Stimulated activated CD8-positive, alpha-beta memory T cell treated with anti-CD3 and anti-CD28 coated beads, Interleukin-12 subunit alpha, Interleukin-12 subunit beta, amount 100 ng/mL, for 24 hours (primary cell): ENCODE data around the gene POU3F4.

Experiments used
- DNase-seq: peaks from one replicate; pipeline ENCODE4 v3.0.0-alpha.2; 2020; ENCODE audit errors: extremely low read depth

Gene POU3F4

DNA sequence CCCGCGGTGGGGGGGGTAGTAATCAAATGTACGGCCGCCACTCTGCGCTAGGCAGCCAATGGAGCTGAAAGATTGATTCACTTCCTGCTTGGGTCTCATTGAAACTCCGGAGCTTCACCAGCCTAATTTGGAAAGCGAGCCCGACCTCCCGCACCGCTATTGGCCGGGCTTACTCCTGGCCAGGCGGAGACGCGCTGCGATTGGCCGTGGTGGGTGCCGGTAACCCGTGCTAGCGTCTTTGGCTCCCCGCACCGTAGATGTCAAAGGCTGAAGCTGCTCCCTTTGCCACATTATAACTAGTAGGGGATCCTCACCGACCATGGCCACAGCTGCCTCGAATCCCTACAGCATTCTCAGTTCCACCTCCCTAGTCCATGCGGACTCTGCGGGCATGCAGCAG lies at the start of gene POU3F4:
TSS of gene POU3F4 (plus strand) at position 285 of the 400 bp plus-strand sequence. CDS start at position 320, 35 bp downstream.
- DNase-seq, result no peak

DNA sequence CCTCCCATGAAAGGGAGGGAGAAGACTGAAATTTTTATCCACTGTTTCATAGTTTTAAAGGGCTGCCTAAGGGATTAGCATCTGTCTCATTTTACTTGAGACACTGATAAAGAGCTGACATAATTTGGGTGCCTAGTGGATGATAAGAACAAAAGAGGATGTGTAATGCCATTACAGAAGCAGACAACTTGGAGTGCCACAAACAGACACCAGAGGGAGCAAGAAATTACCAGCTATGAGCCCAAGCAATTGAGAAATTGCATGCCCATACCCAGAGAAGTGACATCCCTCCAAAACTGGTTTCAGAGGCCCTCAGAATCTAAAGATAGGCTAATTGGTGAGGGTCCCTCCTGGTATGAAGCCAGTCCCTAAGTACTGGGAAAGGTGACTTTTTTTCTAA lies 38.5 kb upstream of the POU3F4 start:
- DNase-seq, result no peak

DNA sequence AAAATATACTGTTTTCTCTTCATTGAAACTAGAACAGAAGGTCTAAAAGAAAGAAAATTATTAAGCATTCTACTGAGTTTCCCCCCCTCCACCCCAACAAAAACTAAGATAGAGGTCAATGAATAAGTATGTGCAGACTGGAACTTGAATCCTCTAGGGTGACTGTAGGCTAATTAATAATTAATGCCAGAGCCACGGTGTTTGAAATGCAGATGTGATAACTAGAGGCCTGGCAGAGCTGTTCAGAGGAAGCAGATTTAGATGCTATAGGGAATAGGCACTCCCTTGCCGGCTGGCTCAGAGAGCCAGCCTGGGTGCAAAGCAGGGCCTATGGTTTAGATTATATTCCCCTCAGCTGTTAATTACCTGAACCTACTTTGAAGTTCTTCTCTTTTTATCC lies 12.2 kb upstream of the POU3F4 start:
- no peak for DNase-seq

DNA sequence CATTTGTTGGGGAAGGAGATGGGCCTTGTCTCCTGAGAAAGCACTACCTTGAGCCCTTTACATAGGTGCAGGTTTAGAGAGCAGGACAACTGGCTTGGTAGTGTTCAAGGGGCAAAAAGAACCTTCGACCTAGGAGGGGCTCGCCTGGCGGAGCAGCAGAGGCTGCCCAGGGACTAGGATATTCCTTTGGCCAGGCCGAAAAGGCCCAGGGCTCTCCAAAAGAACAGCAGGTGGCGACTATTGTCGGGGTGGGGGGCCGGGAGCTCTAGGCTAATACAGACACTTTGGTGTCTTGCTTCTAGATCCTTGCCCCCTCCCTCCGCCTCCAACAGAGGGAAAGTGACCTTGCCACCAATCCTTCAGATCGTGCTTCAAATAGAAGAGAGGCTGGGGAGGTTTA lies 7.1 kb upstream of the POU3F4 start:
- no peak for DNase-seq

DNA sequence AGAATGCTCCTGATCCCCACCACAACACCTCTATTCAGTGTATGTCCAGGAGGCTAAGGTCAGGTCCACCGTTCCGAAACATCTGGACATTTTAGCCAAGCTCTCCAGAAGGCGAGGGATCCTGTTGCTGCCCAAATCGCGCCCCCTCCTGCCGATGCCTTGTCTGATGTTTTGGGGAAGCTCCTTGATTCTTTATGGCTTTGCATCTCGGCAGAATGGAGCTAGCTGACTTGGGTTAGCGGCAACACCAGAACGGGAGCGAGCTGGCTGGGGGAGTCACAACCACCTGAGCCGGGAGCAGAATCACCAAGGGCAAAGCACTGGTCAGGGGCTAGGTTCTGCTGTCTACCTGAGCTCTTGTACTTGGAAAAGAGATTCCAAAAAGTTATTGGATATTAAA lies 6.6 kb upstream of the POU3F4 start:
- DNase-seq, result no peak

DNA sequence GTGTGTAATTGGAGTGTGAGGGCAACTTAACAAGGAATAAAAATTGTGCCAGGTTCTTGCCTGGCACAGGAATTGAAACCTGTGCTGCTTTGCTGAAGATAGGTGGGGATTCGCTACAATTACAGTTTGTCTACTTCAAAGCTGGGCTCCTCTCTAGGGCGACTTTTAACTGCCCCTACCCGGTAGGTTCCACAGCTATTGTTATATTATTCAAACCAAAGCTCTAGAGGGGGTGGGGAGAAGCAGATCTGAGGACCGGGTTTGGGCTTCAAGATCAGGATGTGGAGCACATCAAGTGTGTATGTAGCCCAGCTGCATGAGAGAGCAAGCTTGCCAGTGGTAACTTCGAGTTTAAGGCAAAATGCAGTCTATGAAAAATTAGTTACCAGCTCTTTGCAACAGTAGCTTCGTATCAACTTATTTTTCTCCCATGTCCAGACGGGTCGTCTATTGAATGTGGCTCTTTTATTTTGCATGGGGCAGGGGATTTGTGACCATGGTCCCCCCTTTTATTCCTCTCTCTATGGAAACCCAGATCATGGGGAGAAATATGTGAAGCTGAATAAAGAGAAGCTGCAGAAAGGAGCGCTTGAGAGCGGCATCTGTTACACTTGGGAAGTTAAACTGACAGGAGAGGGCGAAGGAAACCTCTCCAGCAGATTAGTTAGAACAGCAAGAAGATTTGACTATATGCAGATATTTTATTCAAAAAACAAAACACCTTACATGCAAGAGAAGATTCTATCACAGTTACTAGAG lies 3.2 kb upstream of the POU3F4 start:
- no peak for DNase-seq

DNA sequence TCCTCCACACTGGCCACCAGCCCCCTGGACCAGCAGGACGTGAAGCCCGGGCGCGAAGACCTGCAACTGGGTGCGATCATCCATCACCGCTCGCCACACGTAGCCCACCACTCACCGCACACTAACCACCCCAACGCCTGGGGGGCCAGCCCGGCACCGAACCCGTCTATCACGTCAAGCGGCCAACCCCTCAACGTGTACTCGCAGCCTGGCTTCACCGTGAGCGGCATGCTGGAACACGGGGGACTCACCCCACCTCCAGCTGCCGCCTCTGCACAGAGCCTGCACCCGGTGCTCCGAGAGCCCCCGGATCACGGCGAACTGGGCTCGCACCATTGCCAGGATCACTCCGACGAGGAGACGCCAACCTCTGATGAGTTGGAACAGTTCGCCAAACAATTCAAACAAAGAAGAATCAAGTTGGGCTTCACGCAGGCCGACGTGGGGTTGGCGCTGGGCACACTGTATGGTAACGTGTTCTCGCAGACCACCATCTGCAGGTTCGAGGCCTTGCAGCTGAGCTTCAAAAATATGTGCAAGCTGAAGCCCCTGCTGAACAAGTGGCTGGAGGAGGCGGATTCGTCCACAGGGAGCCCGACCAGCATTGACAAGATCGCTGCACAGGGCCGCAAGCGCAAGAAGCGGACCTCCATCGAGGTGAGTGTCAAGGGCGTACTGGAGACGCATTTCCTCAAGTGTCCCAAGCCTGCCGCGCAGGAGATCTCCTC lies 600 bp downstream of the POU3F4 start:
- DNase-seq, result no peak

DNA sequence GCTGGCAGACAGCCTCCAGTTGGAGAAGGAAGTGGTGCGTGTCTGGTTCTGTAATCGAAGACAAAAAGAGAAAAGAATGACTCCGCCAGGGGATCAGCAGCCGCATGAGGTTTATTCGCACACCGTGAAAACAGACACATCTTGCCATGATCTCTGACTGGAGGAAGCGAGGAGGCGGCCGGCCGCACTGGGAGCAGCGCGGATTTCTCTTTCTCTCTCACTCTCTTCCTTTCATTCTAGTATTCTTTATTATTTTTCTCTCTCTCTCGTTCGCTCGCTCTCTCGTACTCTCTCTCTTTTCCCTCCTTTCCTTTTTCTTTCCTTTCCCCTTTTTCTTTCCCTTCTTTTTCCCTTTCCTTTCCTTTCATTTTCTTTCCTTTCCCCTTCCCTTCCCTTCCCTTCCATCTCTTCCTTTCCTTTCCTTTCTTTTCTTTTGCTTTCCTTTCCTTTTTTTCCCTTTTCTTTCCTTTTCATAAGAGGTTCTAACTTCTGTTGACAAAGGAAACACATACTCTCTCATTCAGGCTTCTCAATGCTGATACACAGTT lies 1.2 kb downstream of the POU3F4 start:
- no peak for DNase-seq

DNA sequence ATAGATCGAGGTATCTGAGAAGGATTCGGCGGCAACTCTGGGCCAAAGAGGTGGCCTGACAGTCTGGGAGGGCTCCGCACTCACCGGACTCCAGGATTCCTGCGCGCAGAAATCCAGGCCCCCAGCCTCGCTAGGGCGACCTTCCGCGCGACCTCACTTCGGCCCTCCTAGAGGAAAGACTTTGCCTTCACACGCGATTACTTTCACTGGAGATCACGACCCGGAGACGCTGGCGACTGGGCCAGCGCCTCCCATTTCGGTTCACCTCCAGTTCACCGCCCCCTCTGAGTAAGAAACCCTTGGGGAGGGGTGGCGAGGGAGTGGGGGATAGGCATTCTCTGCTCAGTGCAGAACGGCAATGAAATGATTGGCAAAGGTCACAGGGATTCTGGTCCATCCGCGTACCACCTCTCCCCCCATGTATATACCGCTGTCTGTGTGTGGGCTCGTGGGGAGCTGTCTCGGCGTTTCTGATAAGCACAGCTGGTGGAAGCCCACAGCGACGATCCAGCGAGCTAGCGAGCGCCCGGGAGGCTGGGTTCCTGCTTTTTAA lies 2.5 kb downstream of the POU3F4 start:
- DNase-seq, result no peak

DNA sequence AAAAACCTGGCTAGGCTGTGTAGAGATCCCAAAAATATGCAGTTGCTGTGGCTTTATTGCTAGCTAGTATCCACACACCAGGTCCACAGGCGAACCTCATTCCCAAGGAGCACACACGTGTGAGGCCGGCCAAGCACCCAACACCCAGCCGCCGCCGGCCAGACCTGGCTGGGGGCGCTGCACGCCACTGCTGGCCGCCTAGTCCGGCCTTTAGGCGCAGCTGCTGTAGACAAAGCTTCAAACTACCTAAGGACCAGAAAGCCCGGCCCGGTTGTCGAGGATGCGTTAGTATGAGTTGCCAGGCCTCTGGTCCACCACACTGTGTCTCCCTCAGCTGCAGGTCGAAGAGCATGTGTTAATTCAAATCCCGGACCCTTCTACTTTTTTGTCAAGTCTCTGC lies 3.1 kb downstream of the POU3F4 start:
- DNase-seq, result no peak

DNA sequence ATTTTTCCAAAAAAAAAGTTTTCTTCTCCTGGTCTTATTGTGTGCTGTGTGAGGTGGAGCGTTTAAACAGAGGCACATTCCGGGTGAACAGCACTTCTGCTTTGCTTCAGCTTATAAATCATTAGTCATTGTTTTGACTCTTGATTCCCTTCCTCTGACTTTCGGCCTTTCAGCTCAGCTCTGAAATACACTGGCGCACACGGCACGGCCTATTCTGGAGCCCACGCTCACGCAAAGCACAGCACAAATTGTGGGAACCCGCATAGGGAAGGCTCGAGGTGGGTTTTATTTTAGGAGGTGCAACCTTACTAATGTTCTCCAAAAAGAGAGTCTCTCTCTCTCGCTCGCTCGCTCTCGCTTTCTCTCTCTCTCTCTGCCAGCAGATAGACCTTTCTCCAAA lies 4.0 kb downstream of the POU3F4 start:
- DNase-seq, result no peak

DNA sequence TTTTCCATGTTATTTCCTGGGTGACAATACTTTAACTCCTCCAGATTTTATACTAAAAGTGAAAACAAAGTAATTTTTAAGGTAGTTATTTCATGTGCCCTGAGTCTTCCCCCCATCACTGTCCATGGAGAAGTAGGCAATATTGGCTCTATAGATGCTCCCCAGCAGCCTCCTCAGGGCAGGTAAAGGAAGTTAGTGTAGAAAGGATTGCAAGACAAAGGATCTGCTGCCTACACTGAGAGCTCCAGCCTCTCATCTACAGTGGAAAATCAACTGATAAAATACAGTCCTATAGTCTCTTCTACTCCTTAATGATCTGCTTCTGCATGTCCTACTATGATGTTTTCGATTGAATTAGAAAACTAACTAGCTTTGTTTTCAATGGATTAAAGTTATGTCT lies 8.5 kb downstream of the POU3F4 start:
- no peak for DNase-seq

DNA sequence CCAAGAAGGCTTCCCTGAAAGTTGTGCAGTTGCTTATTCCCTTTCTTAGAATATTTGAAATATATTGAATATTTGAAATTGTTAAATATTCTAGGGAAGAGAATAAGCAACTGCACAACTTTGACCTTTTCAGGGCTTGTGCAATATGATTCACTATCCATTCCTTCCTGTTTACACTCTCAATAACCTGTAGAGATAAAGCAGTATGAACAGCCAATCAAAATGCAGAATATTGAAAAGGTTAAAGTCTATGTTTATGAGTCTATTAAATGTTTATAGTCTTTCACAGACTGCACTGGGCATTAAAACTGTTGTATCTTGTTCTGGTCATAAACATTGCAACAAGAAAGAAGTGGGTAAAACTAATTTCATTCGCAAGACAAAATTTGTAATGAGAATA lies 13.8 kb downstream of the POU3F4 start:
- DNase-seq, result no peak

DNA sequence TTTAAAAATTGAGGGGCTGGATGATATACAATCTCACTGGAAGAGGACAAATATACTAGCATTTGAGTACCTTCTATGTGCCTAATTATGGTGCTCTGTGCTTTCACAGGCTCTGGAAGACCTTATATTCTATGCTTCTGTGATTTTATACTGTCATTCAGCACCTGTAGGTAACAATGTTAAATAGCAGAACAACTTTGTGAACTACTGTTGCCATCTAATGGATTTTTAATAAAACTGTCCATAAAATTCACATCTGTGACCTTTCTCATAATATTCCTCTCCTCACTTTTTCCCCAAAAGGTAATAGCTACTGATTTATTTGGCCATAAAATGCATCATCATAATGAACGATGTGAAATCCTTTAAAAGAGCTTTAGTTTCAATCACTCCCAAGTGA lies 21.9 kb downstream of the POU3F4 start:
- DNase-seq, result no peak

DNA sequence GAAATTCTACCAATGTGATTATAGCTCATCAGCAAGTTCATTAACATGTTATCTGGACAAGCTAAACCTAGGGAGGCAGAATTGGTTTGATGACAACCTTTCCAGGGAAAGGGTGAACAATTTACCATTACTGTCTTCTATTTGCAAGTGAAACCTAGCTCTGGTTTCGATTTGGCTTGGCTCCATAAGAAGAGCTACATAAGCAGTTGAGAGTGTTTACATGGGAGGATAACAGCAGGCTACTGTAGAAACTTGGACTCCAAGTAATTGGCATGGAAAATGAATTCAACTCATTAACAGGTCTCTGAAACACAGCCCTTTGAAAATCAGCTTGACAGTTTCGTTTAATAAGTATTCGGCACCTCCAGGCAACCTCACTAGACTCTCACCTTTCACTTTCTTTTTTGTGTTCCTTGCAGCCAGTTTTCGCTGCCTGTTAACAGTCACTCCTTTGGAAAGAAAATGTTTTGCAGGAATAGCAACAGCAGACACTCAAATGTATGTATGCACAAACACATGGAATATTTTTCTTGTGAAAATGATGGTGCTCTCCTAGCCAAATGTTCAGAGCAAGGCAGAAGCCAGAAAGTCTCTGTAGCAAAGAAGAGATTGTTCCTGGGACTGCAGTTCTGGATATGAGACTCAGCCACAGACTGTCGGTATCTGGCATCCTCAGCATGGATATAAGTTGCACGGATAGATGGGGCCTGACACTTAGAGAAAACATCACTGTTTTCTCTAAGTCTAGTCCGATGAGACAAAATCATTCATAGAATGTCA lies 27.5 kb downstream of the POU3F4 start:
- DNase-seq, result no peak
